ENCODE data around the gene FGF2.
"Not testable (repeated sequence)": the region's sequence is repeated elsewhere in the genome, so short reads cannot be mapped to it uniquely, and the experiment has no call there.

Gene FGF2

GRCh38 chr4:122785099-122785498 is 41.5 kb upstream of the FGF2 start:
- Histone ChIP-seq H3K4me3 (ENCODE audit: insufficient read depth, low read length, poor library complexity, severe bottlenecking) (no peak overlapping the region), H3K27ac (ENCODE audit: low read depth, low read length) (no peak overlapping the region), H3K9me2 (replicated peaks; ENCODE audit: insufficient read depth, low read length) (no peaks in the 10 kb centered on the region), H3K36me3 (ENCODE audit: low read length) (no peaks in the 10 kb centered on the region), H3K79me2 (ENCODE audit: insufficient read depth, low read length) (no peaks in the 10 kb centered on the region), H3K4me2 (ENCODE audit: low read depth, low read length, poor library complexity, severe bottlenecking) (no peak overlapping the region), H3K9ac (ENCODE audit: low read length) (no peak overlapping the region), H3K9me3 (ENCODE audit: insufficient read depth, low read length) (no peaks in the 10 kb centered on the region), H3F3A (ENCODE audit: insufficient read depth) (no peaks in the 10 kb centered on the region), H3K27me3 (ENCODE audit: low read length) (no peaks in the 10 kb centered on the region), H2AFZ (ENCODE audit: low read depth, low read length, severe bottlenecking) (no peak overlapping the region), H4K20me1 (ENCODE audit: low read depth, low read length) (no peaks in the 10 kb centered on the region)
- TF ChIP-seq CTCF (IDR thresholded peaks at IDR 0.05; ENCODE audit: insufficient read depth, low read length, poor library complexity, severe bottlenecking), result no peak
- no peak for TF ChIP-seq EZH2phosphoT487 (conservative IDR thresholded peaks at IDR 0.05; ENCODE audit: low read length)

GRCh38 chr4:122786296-122786695 is 40.3 kb upstream of the FGF2 start:
- not testable (repeated sequence) for H2AFZ ChIP-seq (ENCODE audit: low read depth, low read length, severe bottlenecking); H3K9ac ChIP-seq (ENCODE audit: low read length); H3K9me2 ChIP-seq (replicated peaks; ENCODE audit: insufficient read depth, low read length); H3K4me2 ChIP-seq (ENCODE audit: low read depth, low read length, poor library complexity, severe bottlenecking); H3K4me3 ChIP-seq (ENCODE audit: insufficient read depth, low read length, poor library complexity, severe bottlenecking); H3K27me3 ChIP-seq (ENCODE audit: low read length); H3K36me3 ChIP-seq (ENCODE audit: low read length); H3K9me3 ChIP-seq (ENCODE audit: insufficient read depth, low read length); H3F3A ChIP-seq (ENCODE audit: insufficient read depth); H4K20me1 ChIP-seq (ENCODE audit: low read depth, low read length); H3K27ac ChIP-seq (ENCODE audit: low read depth, low read length); H3K79me2 ChIP-seq (ENCODE audit: insufficient read depth, low read length)

GRCh38 chr4:122786920-122787319 is 39.7 kb upstream of the FGF2 start:
- H3K27ac ChIP-seq (ENCODE audit: low read depth, low read length); H4K20me1 ChIP-seq (ENCODE audit: low read depth, low read length); H3K9ac ChIP-seq (ENCODE audit: low read length); H3K79me2 ChIP-seq (ENCODE audit: insufficient read depth, low read length); H3K9me3 ChIP-seq (ENCODE audit: insufficient read depth, low read length); H3K4me2 ChIP-seq (ENCODE audit: low read depth, low read length, poor library complexity, severe bottlenecking); H3K27me3 ChIP-seq (ENCODE audit: low read length); H3K36me3 ChIP-seq (ENCODE audit: low read length); H3K9me2 ChIP-seq (replicated peaks; ENCODE audit: insufficient read depth, low read length); H3K4me3 ChIP-seq (ENCODE audit: insufficient read depth, low read length, poor library complexity, severe bottlenecking); H2AFZ ChIP-seq (ENCODE audit: low read depth, low read length, severe bottlenecking); H3F3A ChIP-seq (ENCODE audit: insufficient read depth): not testable (repeated sequence)

GRCh38 chr4:122787940-122788339 is 38.7 kb upstream of the FGF2 start:
- Histone ChIP-seq H2AFZ (ENCODE audit: low read depth, low read length, severe bottlenecking) (no peak overlapping the region), H3K36me3 (ENCODE audit: low read length) (no peaks in the 10 kb centered on the region)
- TF ChIP-seq CTCF (IDR thresholded peaks at IDR 0.05; ENCODE audit: insufficient read depth, low read length, poor library complexity, severe bottlenecking), result no peak
- TF ChIP-seq EZH2phosphoT487 (conservative IDR thresholded peaks at IDR 0.05; ENCODE audit: low read length), result no peak

More at GRCh38 chr4:122787940-122788339, 38.7 kb upstream of the FGF2 start:
- H3K79me2 ChIP-seq (ENCODE audit: insufficient read depth, low read length), result no peaks in the 10 kb centered on the region
- no peak overlapping the region for H3K4me3 ChIP-seq (ENCODE audit: insufficient read depth, low read length, poor library complexity, severe bottlenecking)
- no peaks in the 10 kb centered on the region for H4K20me1 ChIP-seq (ENCODE audit: low read depth, low read length)
- H3K4me2 ChIP-seq (ENCODE audit: low read depth, low read length, poor library complexity, severe bottlenecking), result no peak overlapping the region
- H3K27ac ChIP-seq (ENCODE audit: low read depth, low read length), result no peak overlapping the region
- no peaks in the 10 kb centered on the region for H3K27me3 ChIP-seq (ENCODE audit: low read length)
- no peaks in the 10 kb centered on the region for H3K9me2 ChIP-seq (replicated peaks; ENCODE audit: insufficient read depth, low read length)
- no peaks in the 10 kb centered on the region for H3K9me3 ChIP-seq (ENCODE audit: insufficient read depth, low read length)
- no peak overlapping the region for H3K9ac ChIP-seq (ENCODE audit: low read length)
- H3F3A ChIP-seq (ENCODE audit: insufficient read depth), result no peaks in the 10 kb centered on the region

Data from SU-DHL-6 (cell line).